ENCODE results near the gene ACCSL. TPM values are rescaled to one million over a fixed set of nuclear protein-coding genes. Genes with fewer than 3 reads are reported as not detected.

Gene ACCSL
- total and polyA plus RNA-seq, 2 donors (not counting 1 experiment from before 2014, with no cell fraction given) = not detected

DNA sequence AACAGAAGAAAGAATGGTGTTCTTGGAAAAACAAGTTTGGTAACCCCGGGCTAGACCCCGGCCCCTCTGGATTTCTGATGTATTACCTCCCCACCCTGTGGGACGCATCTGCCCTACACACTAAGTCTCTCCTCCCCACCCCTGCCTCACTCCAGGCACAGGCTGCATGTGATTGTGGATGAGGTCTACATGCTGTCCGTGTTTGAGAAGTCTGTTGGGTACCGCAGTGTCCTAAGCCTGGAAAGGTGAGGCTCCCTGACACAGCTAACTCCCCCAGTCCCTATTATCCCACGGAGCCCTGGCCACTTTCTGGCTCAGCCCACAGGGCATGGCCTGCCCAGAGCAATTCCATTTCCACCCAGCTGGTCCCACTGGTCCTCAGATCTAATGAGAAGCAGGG is 31.6 kb downstream of the ACCSL start:
- whole genome bisulfite sequencing (ENCODE audit: insufficient coverage) = 100% methylated on average over 2 of the region's 6 CpGs
- H3K9me3 Mint-ChIP-seq (ENCODE audit: insufficient read depth) = no peaks in the 10 kb centered on the region
- H3K4me2 ChIP-seq (replicated peaks; ENCODE audit: low read depth, low read length, poor library complexity, severe bottlenecking) = no peak overlapping the region
- DNase-seq = no peak
- POLR2A ChIA-PET = no interaction called here
- H3K4me3 Mint-ChIP-seq = no peak overlapping the region
- no peak overlapping the region for H3K27ac ChIP-seq (ENCODE audit: low read length in 2 of 2)
- H3K27ac Mint-ChIP-seq = no peak overlapping the region
- no peaks in the 10 kb centered on the region for H3K27me3 ChIP-seq (replicated peaks in 1 of 4; ENCODE audit: control extremely low read depth in 1 of 4, control insufficient read depth in 3 of 4, insufficient read depth in 4 of 4, low read length in 3 of 4)
- TF ChIP-seq EZH2 (IDR thresholded peaks at IDR 0.05; ENCODE audit: borderline replicate concordance, insufficient read depth, low read depth, low read length, poor library complexity, severe bottlenecking) = no peak
- TF ChIP-seq, protein P1, sequence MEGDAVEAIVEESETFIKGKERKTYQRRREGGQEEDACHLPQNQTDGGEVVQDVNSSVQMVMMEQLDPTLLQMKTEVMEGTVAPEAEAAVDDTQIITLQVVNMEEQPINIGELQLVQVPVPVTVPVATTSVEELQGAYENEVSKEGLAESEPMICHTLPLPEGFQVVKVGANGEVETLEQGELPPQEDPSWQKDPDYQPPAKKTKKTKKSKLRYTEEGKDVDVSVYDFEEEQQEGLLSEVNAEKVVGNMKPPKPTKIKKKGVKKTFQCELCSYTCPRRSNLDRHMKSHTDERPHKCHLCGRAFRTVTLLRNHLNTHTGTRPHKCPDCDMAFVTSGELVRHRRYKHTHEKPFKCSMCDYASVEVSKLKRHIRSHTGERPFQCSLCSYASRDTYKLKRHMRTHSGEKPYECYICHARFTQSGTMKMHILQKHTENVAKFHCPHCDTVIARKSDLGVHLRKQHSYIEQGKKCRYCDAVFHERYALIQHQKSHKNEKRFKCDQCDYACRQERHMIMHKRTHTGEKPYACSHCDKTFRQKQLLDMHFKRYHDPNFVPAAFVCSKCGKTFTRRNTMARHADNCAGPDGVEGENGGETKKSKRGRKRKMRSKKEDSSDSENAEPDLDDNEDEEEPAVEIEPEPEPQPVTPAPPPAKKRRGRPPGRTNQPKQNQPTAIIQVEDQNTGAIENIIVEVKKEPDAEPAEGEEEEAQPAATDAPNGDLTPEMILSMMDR (IDR thresholded peaks at IDR 0.05) = no peak
- H3K79me2 ChIP-seq (ENCODE audit: control insufficient read depth, insufficient read depth, low read length) = no peaks in the 10 kb centered on the region
- peaks cover 1 to 19% of the 10 kb centered on the region in 2 experiments for H3K36me3 ChIP-seq (replicated peaks in 1 of 2; ENCODE audit: control extremely low read depth in 1 of 2, control insufficient read depth in 1 of 2, extremely low read depth in 1 of 2, insufficient read depth in 2 of 2, low read length in 1 of 2)
- H4K20me1 ChIP-seq (ENCODE audit: control insufficient read depth, insufficient read depth, low read length, poor library complexity, severe bottlenecking) = no peaks in the 10 kb centered on the region
- H3K4me1 ChIP-seq (ENCODE audit: control insufficient read depth in 2 of 2, insufficient read depth in 2 of 2, low read length in 2 of 2) = no peaks in the 10 kb centered on the region
- H3K4me1 Mint-ChIP-seq = no peaks in the 10 kb centered on the region
- intact Hi-C loops (cut with micrococcal nuclease) = no loop called here
- H3K9ac ChIP-seq (ENCODE audit: low read length) = no peak overlapping the region
- CTCF ChIA-PET = no interaction called here
- ATAC-seq (ENCODE audit: low read depth) = no peak
- H2AFZ ChIP-seq (ENCODE audit: insufficient read depth, low read depth, low read length, poor library complexity, severe bottlenecking) = no peak overlapping the region
- H3K27me3 Mint-ChIP-seq = no peaks in the 10 kb centered on the region
- no peak overlapping the region for H3K4me3 ChIP-seq (ENCODE audit: control extremely low read depth in 1 of 5, extremely low read depth in 1 of 5, insufficient read depth in 1 of 5, low read depth in 2 of 5, low read length in 4 of 5)
- no peaks in the 10 kb centered on the region for H3K9me3 ChIP-seq (ENCODE audit: control extremely low read depth in 1 of 3, control insufficient read depth in 2 of 3, insufficient read depth in 1 of 3, low read length in 2 of 3)

DNA sequence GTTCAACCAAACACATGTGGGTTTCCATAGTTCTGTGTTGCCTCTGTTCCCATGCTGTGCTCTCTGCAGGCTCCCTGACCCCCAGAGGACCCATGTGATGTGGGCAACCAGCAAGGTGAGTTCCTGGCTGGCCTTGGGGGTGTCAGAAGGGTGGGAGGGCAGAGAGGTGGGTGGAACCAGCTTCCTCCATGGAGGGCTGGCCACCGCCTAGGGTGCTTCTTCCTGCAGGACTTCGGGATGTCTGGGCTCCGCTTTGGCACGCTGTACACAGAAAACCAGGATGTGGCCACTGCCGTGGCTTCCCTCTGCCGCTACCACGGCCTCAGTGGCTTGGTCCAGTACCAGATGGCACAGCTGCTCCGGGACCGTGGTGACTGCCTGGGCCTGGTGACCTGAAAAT is 33.2 kb downstream of the ACCSL start:
- no peaks in the 10 kb centered on the region for H3K4me1 Mint-ChIP-seq
- no peak overlapping the region for H3K9ac ChIP-seq (ENCODE audit: low read length)
- TF ChIP-seq, protein P1 (IDR thresholded peaks at IDR 0.05) = no peak
- TF ChIP-seq EZH2 (IDR thresholded peaks at IDR 0.05; ENCODE audit: borderline replicate concordance, insufficient read depth, low read depth, low read length, poor library complexity, severe bottlenecking) = no peak
- no peak overlapping the region for H3K4me3 Mint-ChIP-seq
- ATAC-seq (ENCODE audit: low read depth) (no peak), DNase-seq (no peak)
- CTCF ChIA-PET = interaction anchor here (0.8 to 2.7 kb wide), 3 partner anchors 14 to 23 kb away, joined by 3 to 10 read pairs (median 6); partner anchors contain the start of genes ACCS and EXT2
- intact Hi-C loops (cut with micrococcal nuclease) = no loop called here
- H3K27ac Mint-ChIP-seq = no peak overlapping the region
- H3K9me3 Mint-ChIP-seq (ENCODE audit: insufficient read depth) = peaks cover 5% of the 10 kb centered on the region
- no peaks in the 10 kb centered on the region for H3K27me3 ChIP-seq (replicated peaks in 1 of 4; ENCODE audit: control extremely low read depth in 1 of 4, control insufficient read depth in 3 of 4, insufficient read depth in 4 of 4, low read length in 3 of 4)
- H3K27me3 Mint-ChIP-seq = no peaks in the 10 kb centered on the region
- H3K4me1 ChIP-seq (ENCODE audit: control insufficient read depth in 2 of 2, insufficient read depth in 2 of 2, low read length in 2 of 2) = no peaks in the 10 kb centered on the region
- peaks cover 1 to 11% of the 10 kb centered on the region in 2 experiments for H3K36me3 ChIP-seq (replicated peaks in 1 of 2; ENCODE audit: control extremely low read depth in 1 of 2, control insufficient read depth in 1 of 2, extremely low read depth in 1 of 2, insufficient read depth in 2 of 2, low read length in 1 of 2)
- no peak overlapping the region for H3K4me2 ChIP-seq (replicated peaks; ENCODE audit: low read depth, low read length, poor library complexity, severe bottlenecking)
- H4K20me1 ChIP-seq (ENCODE audit: control insufficient read depth, insufficient read depth, low read length, poor library complexity, severe bottlenecking) = no peaks in the 10 kb centered on the region
- H3K79me2 ChIP-seq (ENCODE audit: control insufficient read depth, insufficient read depth, low read length) = no peaks in the 10 kb centered on the region
- no peak overlapping the region for H2AFZ ChIP-seq (ENCODE audit: insufficient read depth, low read depth, low read length, poor library complexity, severe bottlenecking)
- no peak overlapping the region for H3K4me3 ChIP-seq (ENCODE audit: control extremely low read depth in 1 of 5, extremely low read depth in 1 of 5, insufficient read depth in 1 of 5, low read depth in 2 of 5, low read length in 4 of 5)
- H3K9me3 ChIP-seq (ENCODE audit: control extremely low read depth in 1 of 3, control insufficient read depth in 2 of 3, insufficient read depth in 1 of 3, low read length in 2 of 3) = no peaks in the 10 kb centered on the region
- WGBS (ENCODE audit: insufficient coverage) = 96% methylated on average over 7 of the region's 9 CpGs
- H3K27ac ChIP-seq (ENCODE audit: low read length in 2 of 2) = no peak overlapping the region
- POLR2A ChIA-PET = no interaction called here

Measured in B cell (primary cell).